Thoracic aorta (tissue), 2 donors: ENCODE results near the gene TRIB2. TPM values are rescaled to one million over a fixed set of nuclear protein-coding genes. Genes with fewer than 3 reads are reported as not detected.

ENCODE experiments used
- ATAC-seq: fragments of 150-250 bp; one replicate; pipeline ENCODE4 v1.8.0; 2017; ENCODE audit warnings: low read depth; ENCODE audit not compliant: insufficient number of reproducible peaks, low FRiP score
- DNase-seq: peaks from one replicate; pipeline ENCODE4 v3.0.0-alpha.2; 2020; ENCODE audit warnings: low spot score
- H3K27ac ChIP-seq, 2 donors: fragments of 200-600 bp; sonication (generic); 1 replicate in 1 of 2; 2 replicates in 1 of 2; pipeline ENCODE4 v1.5.1; 2016; ENCODE audit warnings: mild to moderate bottlenecking in 2 of 2, moderate library complexity in 2 of 2
- H3K27me3 ChIP-seq: fragments of 200-600 bp; sonication (generic); replicated peaks from 2 replicates; pipeline ENCODE4 v1.6.0; 2016; ENCODE audit warnings: mild to moderate bottlenecking; ENCODE audit not compliant: insufficient read depth
- H3K36me3 ChIP-seq: fragments of 200-600 bp; sonication (generic); one replicate; pipeline ENCODE4 v1.5.1; 2016
- H3K4me1 ChIP-seq, 2 donors: fragments of 200-600 bp; sonication (generic); 1 replicate in 1 of 2; 2 replicates in 1 of 2; pipeline versions ENCODE4 v1.5.1 to v1.6.0; 2016; ENCODE audit warnings: low read depth in 2 of 2, mild to moderate bottlenecking in 1 of 2; ENCODE audit not compliant: control insufficient read depth in 1 of 2
- H3K4me3 ChIP-seq: fragments of 200-600 bp; sonication (generic); 2 replicates; pipeline ENCODE4 v1.5.1; 2016; ENCODE audit warnings: mild to moderate bottlenecking
- H3K9me3 ChIP-seq: fragments of 200-600 bp; sonication (generic); 2 replicates; pipeline ENCODE4 v1.5.1; 2016
- CTCF ChIP-seq: fragments of 200-600 bp; sonication (generic); IDR thresholded peaks from one replicate; pipeline ENCODE4 v1.5.1; 2019; ENCODE audit warnings: antibody characterized with exemption
- total RNA-seq, 2 donors: library from RNA; depleted of rRNA; stranded (reverse); fragments of >200 nt; gene quantifications; one replicate each; pipeline versions ENCODE4 v1.1.0 to v1.2.3, GENCODE V29; 2016

Gene TRIB2
- total RNA-seq, 2 donors from 2014 or later = 81.4 to 85.6 TPM

GRCh38 chr2:12720278-12720620 lies 3.5 kb downstream of the TRIB2 start:
- Histone ChIP-seq H3K27ac (peak overlapping the region in 1 of 2 donors; percentile 85), H3K4me3 (peak overlapping the region; percentile 92), H3K9me3 (no peaks in the 10 kb centered on the region), H3K4me1 (peaks cover 30 to 62% of the 10 kb centered on the region in 2 donors), H3K36me3 (no peaks in the 10 kb centered on the region), H3K27me3 (no peaks in the 10 kb centered on the region)
- no peak for TF ChIP-seq CTCF
- no peak for ATAC-seq
- no peak for DNase-seq

GRCh38 chr2:12720754-12721378 lies 4.1 kb downstream of the TRIB2 start:
- H3K27me3 ChIP-seq = no peaks in the 10 kb centered on the region
- H3K9me3 ChIP-seq = no peaks in the 10 kb centered on the region
- peak overlapping the region; percentile 92 for H3K4me3 ChIP-seq
- no peak overlapping the region for H3K27ac ChIP-seq
- H3K36me3 ChIP-seq = peaks cover 3% of the 10 kb centered on the region
- DNase-seq (no peak), ATAC-seq (no peak)
- TF ChIP-seq CTCF = no peak
- H3K4me1 ChIP-seq = peaks cover 28 to 62% of the 10 kb centered on the region in 2 donors

GRCh38 chr2:12721566-12722446 lies 5.1 kb downstream of the TRIB2 start:
- no peak for ATAC-seq
- H3K4me1 ChIP-seq = peaks cover 31 to 68% of the 10 kb centered on the region in 2 donors

GRCh38 chr2:12722447-12723316 lies 5.9 kb downstream of the TRIB2 start:
- Histone ChIP-seq H3K27ac (peak overlapping the region in 1 of 2 donors; percentile 20), H3K4me3 (peak overlapping the region; percentile 92), H3K27me3 (no peaks in the 10 kb centered on the region), H3K36me3 (peaks cover 5% of the 10 kb centered on the region), H3K4me1 (peaks cover 31 to 75% of the 10 kb centered on the region in 2 donors), H3K9me3 (no peaks in the 10 kb centered on the region)
- DNase-seq = no peak
- ATAC-seq = no peak
- TF ChIP-seq CTCF = no peak

More at GRCh38 chr2:12721566-12722446, 5.1 kb downstream of the TRIB2 start:
- no peaks in the 10 kb centered on the region for H3K27me3 ChIP-seq
- H3K4me3 ChIP-seq = peak overlapping the region; percentile 92
- peaks cover 5% of the 10 kb centered on the region for H3K36me3 ChIP-seq
- no peaks in the 10 kb centered on the region for H3K9me3 ChIP-seq
- DNase-seq = no peak
- no peak for TF ChIP-seq CTCF
- peak overlapping the region in 1 of 2 donors; percentile 20 for H3K27ac ChIP-seq
